OCI-LY7 (cell line): Measurements from ENCODE around the gene GTF3C4.

Source experiments
- EZH2phosphoT487 ChIP-seq: fragments of 200-600 bp; sonication (generic); IDR thresholded peaks from 2 replicates; pipeline ENCODE4 v1.6.1; 2018; ENCODE audit warnings: low read depth, borderline replicate concordance, mild to moderate bottlenecking, mixed run types, antibody characterized with exemption, low read length, moderate library complexity, mixed read lengths
- TF ChIP-seq, protein P1 (sequence below): fragments of 200-600 bp; sonication (generic); conservative IDR thresholded peaks from 2 replicates; pipeline ENCODE4 v1.5.1; 2014; ENCODE audit warnings: mild to moderate bottlenecking, antibody characterized with exemption, low read length, moderate library complexity, mixed read lengths

DNA sequence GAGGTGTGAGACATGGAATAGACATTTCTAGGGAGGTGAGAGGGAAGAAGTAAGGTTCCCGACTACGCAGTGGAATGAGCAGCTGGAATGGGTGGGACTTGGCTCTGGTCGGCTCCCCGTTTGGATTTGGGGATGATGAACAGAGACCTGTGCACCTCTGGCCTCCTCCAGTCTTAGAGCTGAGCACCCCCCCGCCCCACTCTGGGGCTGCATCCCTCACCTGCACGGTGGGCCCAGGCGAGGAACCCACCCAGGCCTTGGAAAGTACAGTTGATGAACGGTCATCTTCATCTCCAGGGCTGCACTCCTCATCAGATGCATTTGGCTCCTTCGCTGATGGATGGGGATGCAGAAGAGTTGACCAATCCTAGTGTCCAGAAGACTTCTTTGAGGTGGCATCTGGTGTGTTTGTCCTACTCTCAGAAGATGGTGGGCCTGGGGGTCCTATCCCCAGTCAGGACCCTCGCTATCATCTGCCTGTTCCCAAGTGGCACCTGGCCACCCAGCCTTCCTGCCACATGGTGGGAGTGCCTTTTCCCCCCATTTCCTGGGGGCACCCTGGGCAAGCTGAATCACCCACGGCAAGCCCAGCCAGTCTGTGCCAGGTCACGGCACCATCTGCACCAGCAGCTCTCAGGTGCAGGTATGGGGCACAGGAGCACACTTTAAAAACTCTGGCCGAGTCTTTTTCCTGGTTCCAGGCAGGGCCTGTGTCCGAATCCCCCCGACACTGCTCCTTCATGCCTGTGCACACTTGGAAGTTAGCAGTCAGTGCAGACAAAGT, 70.5 kb downstream of the GTF3C4 start:
- TF ChIP-seq, protein P1, sequence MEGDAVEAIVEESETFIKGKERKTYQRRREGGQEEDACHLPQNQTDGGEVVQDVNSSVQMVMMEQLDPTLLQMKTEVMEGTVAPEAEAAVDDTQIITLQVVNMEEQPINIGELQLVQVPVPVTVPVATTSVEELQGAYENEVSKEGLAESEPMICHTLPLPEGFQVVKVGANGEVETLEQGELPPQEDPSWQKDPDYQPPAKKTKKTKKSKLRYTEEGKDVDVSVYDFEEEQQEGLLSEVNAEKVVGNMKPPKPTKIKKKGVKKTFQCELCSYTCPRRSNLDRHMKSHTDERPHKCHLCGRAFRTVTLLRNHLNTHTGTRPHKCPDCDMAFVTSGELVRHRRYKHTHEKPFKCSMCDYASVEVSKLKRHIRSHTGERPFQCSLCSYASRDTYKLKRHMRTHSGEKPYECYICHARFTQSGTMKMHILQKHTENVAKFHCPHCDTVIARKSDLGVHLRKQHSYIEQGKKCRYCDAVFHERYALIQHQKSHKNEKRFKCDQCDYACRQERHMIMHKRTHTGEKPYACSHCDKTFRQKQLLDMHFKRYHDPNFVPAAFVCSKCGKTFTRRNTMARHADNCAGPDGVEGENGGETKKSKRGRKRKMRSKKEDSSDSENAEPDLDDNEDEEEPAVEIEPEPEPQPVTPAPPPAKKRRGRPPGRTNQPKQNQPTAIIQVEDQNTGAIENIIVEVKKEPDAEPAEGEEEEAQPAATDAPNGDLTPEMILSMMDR = no peak
- no peak for TF ChIP-seq EZH2phosphoT487
